Adrenal gland (tissue), 5 donors: ENCODE results near the gene CACNA1A.

Source experiments
- POLR2A ChIP-seq, 2 donors: fragments of 450-650 bp; IDR thresholded peaks; one replicate each; pipeline ENCODE4 v1.6.1; 2017; ENCODE audit warnings: antibody characterized with exemption in 2 of 2, mild to moderate bottlenecking in 2 of 2, moderate library complexity in 1 of 2
- TF ChIP-seq, protein P1 (sequence below), 6 experiments: fragments of 450-650 bp in 4 of 6; fragments of 200-600 bp in 2 of 6; sonication (generic) in 1 of 6; IDR thresholded peaks; 1 replicate in 5 of 6; 2 replicates in 1 of 6; pipeline versions ENCODE4 v1.5.1 to v1.8.0; 2016 to 2021; ENCODE audit warnings: antibody characterized with exemption in 6 of 6, mild to moderate bottlenecking in 2 of 6, moderate library complexity in 1 of 6
- donor health status: DM: no; HTN: no; CAD: no.

DNA sequence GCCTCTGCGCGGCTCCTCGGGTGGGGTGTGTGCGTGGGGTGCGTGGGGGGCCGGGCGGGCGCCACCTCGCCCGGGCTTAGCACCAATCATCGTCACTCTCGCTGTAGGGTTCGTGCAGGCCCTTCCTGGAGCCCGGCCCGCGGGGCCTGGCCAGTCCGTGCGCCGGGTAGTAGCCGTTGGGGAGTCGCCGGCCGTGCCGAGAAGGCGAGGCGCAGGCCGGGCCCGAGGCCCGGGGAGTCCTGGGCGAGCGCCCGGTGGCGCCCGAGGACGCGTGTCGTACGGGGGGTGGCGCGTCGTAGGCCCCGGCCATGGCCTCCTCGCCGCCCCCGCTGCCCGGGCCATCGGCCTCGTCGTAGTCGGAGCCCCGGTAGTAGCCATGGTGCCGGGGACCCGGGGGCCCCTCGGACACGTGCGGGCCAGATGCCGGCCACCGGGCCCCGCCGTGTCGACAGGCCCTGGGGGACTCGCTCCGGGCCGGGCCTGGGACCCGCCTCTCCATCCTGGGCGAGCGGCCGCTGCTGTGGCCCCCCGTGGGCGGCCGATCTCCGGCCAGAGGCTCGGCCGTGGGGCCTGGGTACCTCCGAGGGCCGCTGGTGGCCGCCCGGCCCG, 298.9 kb downstream of the CACNA1A start:
- no peak for TF ChIP-seq POLR2A (IDR thresholded peaks at IDR 0.05)
- TF ChIP-seq, protein P1, sequence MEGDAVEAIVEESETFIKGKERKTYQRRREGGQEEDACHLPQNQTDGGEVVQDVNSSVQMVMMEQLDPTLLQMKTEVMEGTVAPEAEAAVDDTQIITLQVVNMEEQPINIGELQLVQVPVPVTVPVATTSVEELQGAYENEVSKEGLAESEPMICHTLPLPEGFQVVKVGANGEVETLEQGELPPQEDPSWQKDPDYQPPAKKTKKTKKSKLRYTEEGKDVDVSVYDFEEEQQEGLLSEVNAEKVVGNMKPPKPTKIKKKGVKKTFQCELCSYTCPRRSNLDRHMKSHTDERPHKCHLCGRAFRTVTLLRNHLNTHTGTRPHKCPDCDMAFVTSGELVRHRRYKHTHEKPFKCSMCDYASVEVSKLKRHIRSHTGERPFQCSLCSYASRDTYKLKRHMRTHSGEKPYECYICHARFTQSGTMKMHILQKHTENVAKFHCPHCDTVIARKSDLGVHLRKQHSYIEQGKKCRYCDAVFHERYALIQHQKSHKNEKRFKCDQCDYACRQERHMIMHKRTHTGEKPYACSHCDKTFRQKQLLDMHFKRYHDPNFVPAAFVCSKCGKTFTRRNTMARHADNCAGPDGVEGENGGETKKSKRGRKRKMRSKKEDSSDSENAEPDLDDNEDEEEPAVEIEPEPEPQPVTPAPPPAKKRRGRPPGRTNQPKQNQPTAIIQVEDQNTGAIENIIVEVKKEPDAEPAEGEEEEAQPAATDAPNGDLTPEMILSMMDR (IDR thresholded peaks at IDR 0.05): no peak
